PFSK-1 (cell line): ENCODE measurements around the gene STAG1.

Experiments
- FOXP2 ChIP-seq: optimal IDR thresholded peaks from 2 replicates; pipeline ENCODE3; 2011; ENCODE audit warnings: borderline replicate concordance, control low read depth, inconsistent platforms; ENCODE audit not compliant: insufficient read depth; ENCODE audit errors: extremely low read length, extremely low read depth
- POLR2AphosphoS5 ChIP-seq: IDR thresholded peaks from 2 replicates; pipeline ENCODE4 v1.6.1; 2012; ENCODE audit warnings: low read depth, mild to moderate bottlenecking, control low read depth, low read length, moderate library complexity
- REST ChIP-seq, 2 experiments: IDR thresholded peaks; 2 replicates each; pipeline versions ENCODE4 v1.6.1 to v1.8.0; 2011 to 2012; ENCODE audit warnings: low read depth in 2 of 2, low read length in 2 of 2, control low read depth in 1 of 2, inconsistent platforms in 1 of 2, mild to moderate bottlenecking in 1 of 2, moderate library complexity in 1 of 2; ENCODE audit not compliant: insufficient read depth in 1 of 2
- SIN3A ChIP-seq: IDR thresholded peaks from 2 replicates; pipeline ENCODE4 v1.6.1; 2012; ENCODE audit warnings: mild to moderate bottlenecking, low read length, moderate library complexity, borderline replicate concordance; ENCODE audit not compliant: insufficient read depth
- TAF1 ChIP-seq: IDR thresholded peaks from 2 replicates; pipeline ENCODE4 v1.6.1; 2012; ENCODE audit warnings: low read length, control low read depth, borderline replicate concordance; ENCODE audit not compliant: insufficient read depth

DNA sequence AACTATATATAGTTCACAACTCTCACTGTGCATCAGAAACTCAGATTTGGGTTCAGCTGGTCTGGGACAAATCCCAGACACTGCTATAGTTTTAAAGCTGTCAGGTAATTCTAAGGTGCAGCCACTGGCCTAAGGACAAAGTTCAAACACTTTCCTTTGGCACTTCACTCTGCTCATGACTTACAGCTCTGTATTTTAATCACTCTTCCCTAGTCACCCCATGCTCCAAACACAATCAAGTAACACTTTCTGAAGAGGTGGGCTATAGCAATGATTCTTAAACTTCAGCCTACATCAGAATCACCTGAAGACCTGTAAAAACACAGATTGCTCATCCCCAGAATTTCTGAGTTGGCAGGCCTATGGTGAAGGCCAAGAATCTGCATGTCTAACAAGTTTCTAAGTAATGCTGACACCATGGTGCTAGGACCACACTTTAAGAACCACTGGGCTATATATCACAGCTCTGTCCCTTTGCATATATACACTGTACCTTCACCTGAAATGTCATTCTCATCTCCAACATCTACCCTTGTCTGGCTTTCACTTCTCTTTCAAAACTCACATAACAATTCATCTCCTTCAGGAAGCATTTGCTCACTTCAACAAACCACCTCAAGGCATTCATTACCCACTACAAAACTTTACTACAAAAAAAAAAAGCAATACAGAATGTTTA, 21.4 kb downstream of the STAG1 start:
- TF ChIP-seq SIN3A (no peak), POLR2AphosphoS5 (no peak), TAF1 (no peak), REST (IDR thresholded peaks at IDR 0.05; ENCODE audit: insufficient read depth in 1 of 2, low read depth in 2 of 2, low read length in 2 of 2) (no peak), FOXP2 (no peak)
